WTC11 (cell line): ENCODE data around the gene REEP6. TPM values are rescaled to one million over a fixed set of nuclear protein-coding genes. Genes with fewer than 3 reads are reported as not detected.

ENCODE experiments used
- ATAC-seq: fragments of 200-7000 bp; cut with Tn5 transposase; 2 replicates; pipeline ENCODE4 v1.10.0; 2021; ENCODE audit warnings: mild to moderate bottlenecking, moderate library complexity
- CTCF ChIA-PET: fragments of 300-600 bp; sonication (Branson Sonifier 250); formaldehyde crosslinking; loops from one replicate; lab custom pipeline; 2021; ENCODE audit warnings: antibody characterized with exemption; lab: Charles Lee
- POLR2A ChIA-PET: fragments of 350-600 bp; sonication (Branson Sonifier 250); formaldehyde crosslinking; loops from one replicate; lab custom pipeline; 2021; ENCODE audit warnings: antibody characterized with exemption; lab: Charles Lee
- DNase-seq: peaks from one replicate; pipeline ENCODE4 v3.0.0; 2021; ENCODE audit warnings: low spot score
- H3K27ac Mint-ChIP-seq: 2 replicates; pipeline ENCODE4 v1.8.0; 2021; ENCODE audit warnings: mixed read lengths
- H3K27me3 Mint-ChIP-seq: 2 replicates; pipeline ENCODE4 v1.8.0; 2021; ENCODE audit warnings: low read depth, mild to moderate bottlenecking, moderate library complexity, mixed read lengths
- H3K36me3 Mint-ChIP-seq: 2 replicates; pipeline ENCODE4 v1.8.0; 2021; ENCODE audit warnings: mixed read lengths
- H3K4me1 Mint-ChIP-seq: 2 replicates; pipeline ENCODE4 v1.8.0; 2022; ENCODE audit warnings: mixed read lengths
- H3K4me3 Mint-ChIP-seq: 2 replicates; pipeline ENCODE4 v1.8.0; 2021; ENCODE audit warnings: mild to moderate bottlenecking, moderate library complexity, mixed read lengths
- H3K9me3 Mint-ChIP-seq: 2 replicates; pipeline ENCODE4 v1.8.0; 2021; ENCODE audit warnings: mixed read lengths
- CBFB ChIP-seq: sonication (generic); formaldehyde crosslinking; IDR thresholded peaks from 2 replicates; pipeline ENCODE4 v1.8.1; 2022; ENCODE audit warnings: mild to moderate bottlenecking, low read depth, missing genetic modification reagents
- FOXJ3 ChIP-seq: sonication (generic); formaldehyde crosslinking; IDR thresholded peaks from 2 replicates; pipeline ENCODE4 v1.9.0; 2021; ENCODE audit warnings: missing genetic modification reagents, mild to moderate bottlenecking, borderline replicate concordance
- FOXP1 ChIP-seq: sonication (generic); formaldehyde crosslinking; IDR thresholded peaks from 2 replicates; pipeline ENCODE4 v1.8.0; 2022; ENCODE audit warnings: missing genetic modification reagents, mild to moderate bottlenecking, moderate library complexity, borderline replicate concordance
- OVOL2 ChIP-seq: fragments of 250-450 bp; sonication (Bioruptor Pico); IDR thresholded peaks from 2 replicates; pipeline ENCODE4 v1.9.0; 2021; ENCODE audit warnings: mild to moderate bottlenecking, borderline replicate concordance
- PRDM15 ChIP-seq: sonication (generic); formaldehyde crosslinking; IDR thresholded peaks from 2 replicates; pipeline ENCODE4 v1.8.0; 2022; ENCODE audit warnings: missing genetic modification reagents
- SMAD4 ChIP-seq: sonication (generic); formaldehyde crosslinking; IDR thresholded peaks from 2 replicates; pipeline ENCODE4 v1.8.0; 2022; ENCODE audit warnings: mild to moderate bottlenecking, missing genetic modification reagents
- TCF7 ChIP-seq: sonication (generic); formaldehyde crosslinking; IDR thresholded peaks from 2 replicates; pipeline ENCODE4 v1.8.0; 2022; ENCODE audit warnings: mild to moderate bottlenecking, low read depth, missing genetic modification reagents, moderate library complexity
- ZBTB21 ChIP-seq: sonication (generic); formaldehyde crosslinking; IDR thresholded peaks from 2 replicates; pipeline ENCODE4 v1.8.1; 2023; ENCODE audit warnings: mild to moderate bottlenecking, missing genetic modification reagents, borderline replicate concordance
- ZNF416 ChIP-seq: fragments of 250-450 bp; sonication (Bioruptor Pico); IDR thresholded peaks from 2 replicates; pipeline ENCODE4 v1.9.0; 2021; ENCODE audit warnings: mild to moderate bottlenecking, inconsistent platforms
- ZNF532 ChIP-seq: fragments of 250-450 bp; sonication (Bioruptor Pico); IDR thresholded peaks from 2 replicates; pipeline ENCODE4 v1.9.0; 2021; ENCODE audit warnings: mild to moderate bottlenecking, borderline replicate concordance
- total RNA-seq: library from RNA; stranded (reverse); gene quantifications from 3 replicates; pipeline ENCODE4 v1.2.3, GENCODE V29; 2021
- TF ChIP-seq, protein P1 (sequence below): sonication (generic); formaldehyde crosslinking; IDR thresholded peaks from 2 replicates; pipeline ENCODE4 v1.8.1; 2022; ENCODE audit warnings: mild to moderate bottlenecking, missing genetic modification reagents, moderate library complexity, borderline replicate concordance
- TF ChIP-seq, protein P2 (sequence below): sonication (generic); formaldehyde crosslinking; IDR thresholded peaks from 2 replicates; pipeline ENCODE4 v1.8.1; 2023; ENCODE audit warnings: mild to moderate bottlenecking, missing genetic modification reagents, moderate library complexity
- TF ChIP-seq, protein P3 (sequence below): sonication (generic); formaldehyde crosslinking; IDR thresholded peaks from 2 replicates; pipeline ENCODE4 v1.8.1; 2022; ENCODE audit warnings: low read depth, mild to moderate bottlenecking, moderate library complexity, missing genetic modification reagents, borderline replicate concordance
- TF ChIP-seq, protein P4 (sequence below): sonication (generic); formaldehyde crosslinking; IDR thresholded peaks from 2 replicates; pipeline ENCODE4 v1.8.1; 2022; ENCODE audit warnings: low read depth, missing genetic modification reagents, borderline replicate concordance
- TF ChIP-seq, protein P5 (sequence below): fragments of 250-450 bp; sonication (Bioruptor Pico); IDR thresholded peaks from 2 replicates; pipeline ENCODE4 v2.1.2; 2022; ENCODE audit warnings: mild to moderate bottlenecking, moderate library complexity

Gene REEP6
- total RNA-seq, 1 experiment from 2014 or later: 17.0 TPM

DNA sequence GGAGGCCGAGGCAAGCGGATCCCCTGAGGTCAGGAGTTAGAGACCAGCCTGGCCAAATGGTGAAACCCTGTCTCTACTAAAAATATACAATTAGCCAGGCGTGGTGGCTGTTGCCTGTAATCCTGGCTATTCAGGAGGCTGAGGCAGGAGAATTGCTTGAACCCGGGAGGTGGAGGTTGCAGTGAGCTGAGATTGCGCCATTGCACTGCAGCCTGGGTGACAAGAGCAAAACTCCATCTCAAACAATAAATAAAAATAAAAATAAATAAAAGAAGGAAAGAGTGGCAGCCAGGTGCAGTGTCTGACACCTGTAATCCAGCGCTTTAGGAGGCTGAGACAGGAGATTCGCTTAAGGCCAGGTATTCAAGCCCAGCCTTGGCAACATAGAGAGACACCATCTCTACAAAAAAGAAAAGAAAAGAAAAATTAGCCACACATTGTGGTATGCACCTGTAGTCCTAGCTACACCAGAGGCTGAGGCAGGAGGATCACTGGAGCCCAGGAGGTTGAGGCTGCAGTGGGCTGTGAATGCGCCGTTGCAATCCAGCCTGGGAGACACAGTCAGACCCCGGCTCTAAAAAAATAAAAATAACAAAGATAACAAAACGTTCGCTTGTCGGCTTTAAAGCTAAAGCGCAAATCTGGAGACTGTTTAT, 11.6 kb downstream of the REEP6 start:
- Mint-ChIP-seq H3K9me3 (no peaks in the 10 kb centered on the region), H3K36me3 (peaks cover 5% of the 10 kb centered on the region; the same call in 1 of the 2 replicates), H3K4me1 (no peaks in the 10 kb centered on the region; the same call in 1 of the 2 replicates), H3K27me3 (peaks cover 41% of the 10 kb centered on the region), H3K27ac (no peak overlapping the region)
- ATAC-seq (no peak), DNase-seq (no peak)
- POLR2A ChIA-PET: interaction anchor here (0.6 to 0.7 kb wide), 2 partner anchors 417 to 1522 kb away, joined by 3 read pairs; no protein-coding TSS in a partner anchor
- TF ChIP-seq, protein P1, sequence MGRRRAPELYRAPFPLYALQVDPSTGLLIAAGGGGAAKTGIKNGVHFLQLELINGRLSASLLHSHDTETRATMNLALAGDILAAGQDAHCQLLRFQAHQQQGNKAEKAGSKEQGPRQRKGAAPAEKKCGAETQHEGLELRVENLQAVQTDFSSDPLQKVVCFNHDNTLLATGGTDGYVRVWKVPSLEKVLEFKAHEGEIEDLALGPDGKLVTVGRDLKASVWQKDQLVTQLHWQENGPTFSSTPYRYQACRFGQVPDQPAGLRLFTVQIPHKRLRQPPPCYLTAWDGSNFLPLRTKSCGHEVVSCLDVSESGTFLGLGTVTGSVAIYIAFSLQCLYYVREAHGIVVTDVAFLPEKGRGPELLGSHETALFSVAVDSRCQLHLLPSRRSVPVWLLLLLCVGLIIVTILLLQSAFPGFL (CRISPR knock-in tag): no peak
- TF ChIP-seq ZNF416 (CRISPR knock-in tag) (no peak), ZBTB21 (CRISPR knock-in tag) (no peak), CBFB (CRISPR knock-in tag) (no peak), ZNF532 (CRISPR knock-in tag) (no peak), OVOL2 (no peak), FOXJ3 (CRISPR knock-in tag) (no peak), SMAD4 (no peak), PRDM15 (CRISPR knock-in tag) (no peak), TCF7 (CRISPR knock-in tag) (no peak), FOXP1 (CRISPR knock-in tag) (no peak)
- TF ChIP-seq, protein P2, sequence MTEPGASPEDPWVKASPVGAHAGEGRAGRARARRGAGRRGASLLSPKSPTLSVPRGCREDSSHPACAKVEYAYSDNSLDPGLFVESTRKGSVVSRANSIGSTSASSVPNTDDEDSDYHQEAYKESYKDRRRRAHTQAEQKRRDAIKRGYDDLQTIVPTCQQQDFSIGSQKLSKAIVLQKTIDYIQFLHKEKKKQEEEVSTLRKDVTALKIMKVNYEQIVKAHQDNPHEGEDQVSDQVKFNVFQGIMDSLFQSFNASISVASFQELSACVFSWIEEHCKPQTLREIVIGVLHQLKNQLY (CRISPR knock-in tag): no peak
- TF ChIP-seq, protein P3, sequence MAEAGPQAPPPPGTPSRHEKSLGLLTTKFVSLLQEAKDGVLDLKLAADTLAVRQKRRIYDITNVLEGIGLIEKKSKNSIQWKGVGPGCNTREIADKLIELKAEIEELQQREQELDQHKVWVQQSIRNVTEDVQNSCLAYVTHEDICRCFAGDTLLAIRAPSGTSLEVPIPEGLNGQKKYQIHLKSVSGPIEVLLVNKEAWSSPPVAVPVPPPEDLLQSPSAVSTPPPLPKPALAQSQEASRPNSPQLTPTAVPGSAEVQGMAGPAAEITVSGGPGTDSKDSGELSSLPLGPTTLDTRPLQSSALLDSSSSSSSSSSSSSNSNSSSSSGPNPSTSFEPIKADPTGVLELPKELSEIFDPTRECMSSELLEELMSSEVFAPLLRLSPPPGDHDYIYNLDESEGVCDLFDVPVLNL (CRISPR knock-in tag): no peak
- TF ChIP-seq, protein P4, sequence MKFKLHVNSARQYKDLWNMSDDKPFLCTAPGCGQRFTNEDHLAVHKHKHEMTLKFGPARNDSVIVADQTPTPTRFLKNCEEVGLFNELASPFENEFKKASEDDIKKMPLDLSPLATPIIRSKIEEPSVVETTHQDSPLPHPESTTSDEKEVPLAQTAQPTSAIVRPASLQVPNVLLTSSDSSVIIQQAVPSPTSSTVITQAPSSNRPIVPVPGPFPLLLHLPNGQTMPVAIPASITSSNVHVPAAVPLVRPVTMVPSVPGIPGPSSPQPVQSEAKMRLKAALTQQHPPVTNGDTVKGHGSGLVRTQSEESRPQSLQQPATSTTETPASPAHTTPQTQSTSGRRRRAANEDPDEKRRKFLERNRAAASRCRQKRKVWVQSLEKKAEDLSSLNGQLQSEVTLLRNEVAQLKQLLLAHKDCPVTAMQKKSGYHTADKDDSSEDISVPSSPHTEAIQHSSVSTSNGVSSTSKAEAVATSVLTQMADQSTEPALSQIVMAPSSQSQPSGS (CRISPR knock-in tag): no peak
- TF ChIP-seq, protein P5, sequence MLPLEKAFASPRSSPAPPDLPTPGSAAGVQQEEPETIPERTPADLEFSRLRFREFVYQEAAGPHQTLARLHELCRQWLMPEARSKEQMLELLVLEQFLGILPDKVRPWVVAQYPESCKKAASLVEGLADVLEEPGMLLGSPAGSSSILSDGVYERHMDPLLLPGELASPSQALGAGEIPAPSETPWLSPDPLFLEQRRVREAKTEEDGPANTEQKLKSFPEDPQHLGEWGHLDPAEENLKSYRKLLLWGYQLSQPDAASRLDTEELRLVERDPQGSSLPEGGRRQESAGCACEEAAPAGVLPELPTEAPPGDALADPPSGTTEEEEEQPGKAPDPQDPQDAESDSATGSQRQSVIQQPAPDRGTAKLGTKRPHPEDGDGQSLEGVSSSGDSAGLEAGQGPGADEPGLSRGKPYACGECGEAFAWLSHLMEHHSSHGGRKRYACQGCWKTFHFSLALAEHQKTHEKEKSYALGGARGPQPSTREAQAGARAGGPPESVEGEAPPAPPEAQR (CRISPR knock-in tag): no peak
- TF ChIP-seq, all 79 proteins: peak for 0
- CTCF ChIA-PET: interaction anchor here (0.8 to 2.6 kb wide), 3 partner anchors 12 to 31 kb away, joined by 3 to 15 read pairs (median 3); partner anchors contain the start of gene REEP6
- peak overlapping the region; percentile 31; the same call in 1 of the 2 replicates for H3K4me3 Mint-ChIP-seq
